ENCODE data around the gene MAPK8IP2.
"Not testable (repeated sequence)": the region's sequence is repeated elsewhere in the genome, so short reads cannot be mapped to it uniquely, and the experiment has no call there.

The MAPK8IP2 gene

GRCh38 chr22:50641696-50642607, 41.4 kb downstream of the MAPK8IP2 start:
- DNase-seq, result peak; percentile 15

DNA sequence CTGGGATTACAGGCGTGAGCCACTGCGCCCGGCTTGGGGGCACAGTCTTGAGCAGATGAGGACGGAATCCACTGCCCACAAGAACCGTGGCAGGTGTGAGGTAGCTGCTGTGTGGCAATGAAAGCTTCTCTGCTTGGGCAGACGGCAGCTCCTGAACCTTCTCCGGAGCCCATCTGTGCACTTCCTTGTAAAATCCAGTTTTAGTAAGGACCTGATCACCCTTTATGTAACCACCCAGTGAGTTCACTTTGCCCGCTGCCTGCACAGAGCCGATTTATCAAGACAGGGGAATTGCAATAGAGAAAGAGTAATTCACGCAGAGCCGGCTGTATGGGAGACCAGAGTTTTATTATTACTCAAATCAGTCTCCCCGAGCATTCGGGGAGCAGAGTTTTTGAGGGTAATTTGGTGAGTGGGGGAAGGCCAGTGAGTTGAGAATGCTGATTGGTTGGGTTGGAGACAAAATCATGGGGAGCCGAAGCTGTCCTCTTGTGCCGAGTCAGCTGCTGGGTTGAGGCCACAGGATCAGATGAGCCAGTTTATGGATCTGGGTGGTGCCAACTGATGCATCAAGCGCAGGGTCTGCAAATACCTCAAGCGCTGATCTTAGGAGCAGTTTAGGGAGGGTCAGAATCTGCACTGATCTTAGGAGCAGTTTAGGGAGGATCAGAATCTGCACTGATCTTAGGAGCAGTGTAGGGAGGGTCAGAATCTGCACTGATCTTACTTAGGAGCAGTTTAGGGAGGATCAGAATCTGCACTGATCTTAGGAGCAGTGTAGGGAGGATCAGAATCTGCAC, 42.6 kb downstream of the MAPK8IP2 start:
- not testable (repeated sequence) for DNase-seq

GRCh38 chr22:50643821-50644101, 43.2 kb downstream of the MAPK8IP2 start:
- not testable (repeated sequence) for DNase-seq

DNA sequence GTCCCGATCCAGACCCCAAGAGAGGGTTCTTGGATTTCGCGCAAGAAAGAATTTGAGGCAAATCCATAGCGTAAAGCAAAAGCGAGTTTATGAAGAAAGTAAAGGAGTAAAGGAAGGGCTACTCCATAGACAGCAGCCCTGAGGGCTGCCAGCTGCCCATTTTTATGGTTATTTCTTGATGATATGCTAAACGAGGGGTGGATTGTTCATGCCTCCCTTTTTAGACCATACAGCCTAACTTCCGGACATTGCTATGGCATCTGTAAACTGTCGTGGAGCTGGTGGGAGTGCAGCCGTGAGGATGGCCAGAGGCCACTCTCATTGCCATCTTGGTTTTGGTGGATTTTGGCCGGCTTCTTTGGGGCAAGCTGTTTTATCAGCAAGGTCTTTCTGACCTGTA, 52.7 kb downstream of the MAPK8IP2 start:
- DNase-seq, result no peak

DNA sequence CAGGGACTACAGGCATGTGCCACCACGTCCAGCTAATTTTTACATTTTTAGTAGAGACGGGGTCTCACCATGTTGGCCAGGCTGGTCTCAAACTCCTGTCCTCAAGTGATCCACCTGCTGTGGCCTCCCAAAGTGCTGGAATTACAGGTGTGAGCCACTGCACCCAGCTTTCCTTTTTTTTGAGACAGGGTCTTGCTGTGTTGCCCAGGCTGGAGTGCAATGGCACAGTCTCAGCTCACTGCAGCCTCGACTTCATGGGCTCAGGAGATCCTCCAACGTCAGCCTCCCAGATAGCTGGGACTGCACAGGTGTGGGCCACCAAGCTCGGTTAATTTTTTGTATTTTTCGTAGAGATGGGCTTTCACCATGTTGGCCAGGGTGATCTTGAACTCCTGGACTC, 54.1 kb downstream of the MAPK8IP2 start:
- not testable (repeated sequence) for DNase-seq

DNA sequence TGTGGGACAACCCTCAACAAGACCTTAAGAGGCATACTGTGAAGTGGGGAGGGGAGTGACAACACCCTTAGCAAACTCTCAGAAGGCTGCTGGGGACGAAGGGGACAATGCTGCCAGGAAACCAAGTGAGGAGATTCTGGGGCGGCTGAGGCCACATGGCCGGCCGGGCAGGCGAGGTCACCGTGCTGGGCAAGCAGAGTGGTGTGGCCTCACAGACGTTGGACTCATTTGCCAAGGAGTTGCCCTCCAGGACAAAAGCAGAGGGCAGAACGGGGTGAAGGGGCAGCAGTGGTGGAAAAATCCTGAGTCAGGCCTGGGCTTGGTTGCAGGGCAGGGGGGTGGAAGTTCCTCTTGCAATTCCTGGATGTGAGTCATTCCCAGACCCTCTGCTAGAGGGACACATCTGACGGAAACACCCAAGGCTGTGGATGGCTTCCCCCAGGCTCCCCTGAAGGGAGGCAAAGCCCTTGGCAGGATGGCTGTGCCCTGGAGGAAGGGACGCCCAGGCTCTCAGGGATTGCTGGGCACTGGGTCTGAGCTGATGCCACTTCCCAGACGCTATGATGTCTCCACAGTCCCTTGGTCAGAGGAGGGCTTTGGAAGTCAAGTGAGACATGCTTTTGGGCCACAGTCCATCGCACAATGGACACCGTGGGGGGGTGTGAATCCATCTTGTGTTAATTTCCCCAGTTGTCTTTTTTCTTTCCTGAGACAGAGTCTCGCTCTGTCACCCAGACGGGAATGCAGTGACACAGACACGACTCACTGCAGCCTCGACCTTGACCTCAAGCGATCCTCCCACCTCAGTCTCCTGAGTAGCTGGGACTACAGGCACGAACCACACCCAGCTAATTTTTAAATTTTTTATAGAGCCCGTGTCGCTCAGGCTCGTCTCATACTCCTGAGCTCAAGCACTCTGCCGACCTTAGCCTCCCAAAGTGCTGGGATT, 55.8 kb downstream of the MAPK8IP2 start:
- no peak for DNase-seq

- no peak for DNase-seq
Observed at GRCh38 chr22:50657925-50658324, 57.3 kb downstream of the MAPK8IP2 start.

DNA sequence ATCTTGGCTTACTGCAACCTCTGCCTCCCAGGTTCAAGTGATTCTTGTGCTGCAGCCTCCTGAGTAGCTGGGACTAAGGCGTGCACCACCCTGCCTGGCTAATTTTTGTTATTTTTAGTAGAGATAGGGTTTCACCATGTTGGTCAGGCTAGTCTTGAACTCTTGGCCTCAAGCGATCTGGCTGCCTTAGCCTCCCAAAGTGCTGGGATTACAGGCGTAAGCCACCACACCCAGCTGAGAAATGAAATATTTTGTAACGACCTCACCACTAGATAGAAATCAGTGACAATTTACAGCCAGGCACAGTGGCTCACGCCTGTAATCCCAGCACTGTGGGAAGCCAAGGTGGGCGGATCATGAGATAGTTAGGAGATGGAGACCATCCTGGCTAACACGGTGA, 59.1 kb downstream of the MAPK8IP2 start:
- not testable (repeated sequence) for DNase-seq

DNA sequence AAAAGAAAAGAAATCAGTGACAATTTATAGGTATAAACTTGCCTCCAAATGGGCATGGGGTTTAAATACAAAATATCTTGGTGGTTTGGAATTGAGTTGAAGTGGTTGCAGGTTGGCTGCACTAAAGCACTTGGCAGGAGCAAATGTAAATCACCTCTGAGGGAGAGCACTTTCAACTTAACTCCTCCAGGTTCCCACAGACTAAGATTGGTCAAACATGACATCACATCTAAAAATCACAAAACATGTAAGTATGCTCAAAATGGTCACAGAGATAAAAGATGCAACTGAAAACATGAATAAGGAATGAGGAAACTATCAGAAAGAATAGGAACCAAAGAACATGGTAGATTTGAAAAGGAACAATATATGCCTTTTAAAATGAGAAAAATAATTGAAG, 59.7 kb downstream of the MAPK8IP2 start:
- DNase-seq, result no peak
